Neutrophil (primary cell): Measurements from ENCODE around the gene GTF3C5.
A peak's percentile ranks its signal among the peaks of the same experiment; 100 is the strongest.

ENCODE experiments used
- H3K27ac ChIP-seq: fragments of 200-600 bp; sonication (generic); 2 replicates; pipeline ENCODE4 v1.5.1; 2016; ENCODE audit warnings: mild to moderate bottlenecking, moderate library complexity
- H3K27me3 ChIP-seq: fragments of 200-600 bp; sonication (generic); 2 replicates; pipeline ENCODE4 v1.6.0; 2016; ENCODE audit warnings: mild to moderate bottlenecking
- H3K36me3 ChIP-seq: fragments of 200-600 bp; sonication (generic); 2 replicates; pipeline ENCODE4 v1.5.1; 2017
- H3K4me1 ChIP-seq, 2 experiments: fragments of 200-600 bp in 1 of 2; sonication (generic) in 1 of 2; 1 replicate in 1 of 2; 2 replicates in 1 of 2; pipeline versions ENCODE4 v1.5.1 to v1.6.1; 2013 to 2016; ENCODE audit warnings: low read depth in 1 of 2, low read length in 1 of 2, mild to moderate bottlenecking in 1 of 2, moderate library complexity in 1 of 2; ENCODE audit not compliant: control insufficient read depth in 1 of 2, insufficient read depth in 1 of 2
- H3K4me3 ChIP-seq, 2 experiments: fragments of 200-600 bp in 1 of 2; sonication (generic) in 1 of 2; 1 replicate in 1 of 2; 2 replicates in 1 of 2; pipeline ENCODE4 v1.5.1; 2013 to 2016; ENCODE audit warnings: low read depth in 1 of 2, low read length in 1 of 2, mild to moderate bottlenecking in 1 of 2, moderate library complexity in 1 of 2
- H3K9me3 ChIP-seq: fragments of 200-600 bp; sonication (generic); 2 replicates; pipeline ENCODE4 v1.5.1; 2016
- TF ChIP-seq, protein P1 (sequence below): fragments of 200-600 bp; sonication (generic); IDR thresholded peaks from 2 replicates; pipeline ENCODE4 v1.5.1; 2016; ENCODE audit warnings: antibody characterized with exemption

GTF3C5 gene, protein sequence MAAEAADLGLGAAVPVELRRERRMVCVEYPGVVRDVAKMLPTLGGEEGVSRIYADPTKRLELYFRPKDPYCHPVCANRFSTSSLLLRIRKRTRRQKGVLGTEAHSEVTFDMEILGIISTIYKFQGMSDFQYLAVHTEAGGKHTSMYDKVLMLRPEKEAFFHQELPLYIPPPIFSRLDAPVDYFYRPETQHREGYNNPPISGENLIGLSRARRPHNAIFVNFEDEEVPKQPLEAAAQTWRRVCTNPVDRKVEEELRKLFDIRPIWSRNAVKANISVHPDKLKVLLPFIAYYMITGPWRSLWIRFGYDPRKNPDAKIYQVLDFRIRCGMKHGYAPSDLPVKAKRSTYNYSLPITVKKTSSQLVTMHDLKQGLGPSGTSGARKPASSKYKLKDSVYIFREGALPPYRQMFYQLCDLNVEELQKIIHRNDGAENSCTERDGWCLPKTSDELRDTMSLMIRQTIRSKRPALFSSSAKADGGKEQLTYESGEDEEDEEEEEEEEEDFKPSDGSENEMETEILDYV

DNA sequence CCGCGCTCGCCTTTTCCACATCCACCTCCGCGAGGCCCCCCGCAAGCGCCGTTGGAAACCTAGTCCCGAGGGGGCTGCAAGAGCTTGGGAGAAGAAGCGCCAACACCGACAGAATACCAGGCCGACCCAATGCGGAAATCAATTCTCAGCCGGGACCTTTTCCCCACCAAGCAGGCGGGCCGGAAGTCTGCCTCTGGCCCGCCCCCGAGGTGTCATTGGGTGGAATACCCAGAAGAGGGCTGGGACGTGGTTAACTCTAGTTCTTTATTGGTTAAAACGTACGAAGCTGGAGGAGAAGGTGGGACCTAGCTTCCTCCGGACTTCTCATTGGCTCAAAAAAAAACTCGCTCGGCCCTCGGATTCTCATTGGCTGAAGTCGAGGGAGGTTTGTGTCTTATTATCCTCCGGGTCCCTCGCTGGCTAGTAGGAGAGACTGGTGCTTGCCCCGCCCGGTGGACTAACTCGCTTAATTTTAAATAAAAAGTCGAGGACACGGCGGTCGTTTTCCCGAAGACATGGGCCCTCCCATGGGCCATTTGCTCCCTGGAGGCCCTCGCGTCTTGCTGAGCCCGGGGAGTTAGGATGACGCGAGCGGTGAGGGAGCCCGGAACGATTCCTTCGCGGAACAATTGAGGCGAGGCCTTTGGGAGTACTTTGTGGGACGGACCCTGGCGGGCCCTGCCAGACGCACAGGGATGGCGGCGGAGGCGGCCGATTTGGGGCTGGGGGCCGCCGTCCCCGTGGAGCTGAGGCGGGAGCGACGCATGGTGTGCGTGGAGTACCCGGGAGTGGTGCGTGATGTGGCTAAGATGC is at the start of gene GTF3C5:
Gene GTF3C5, plus strand, starts transcription at position 681 of the 813 bp plus-strand sequence. Its CDS starts 15 bp downstream, at position 696.
- H3K4me3 ChIP-seq = peak within 1 kb of the TSS; percentile 86 to 91
- H3K9me3 ChIP-seq = no peaks in the 10 kb centered on the region
- peaks cover 16 to 18% of the 10 kb centered on the region in 2 experiments for H3K4me1 ChIP-seq
- no peaks in the 10 kb centered on the region for H3K27me3 ChIP-seq
- H3K36me3 ChIP-seq = peaks cover 7% of the 10 kb centered on the region
- peak within 1 kb of the TSS; percentile 89 for H3K27ac ChIP-seq
- TF ChIP-seq, protein P1, sequence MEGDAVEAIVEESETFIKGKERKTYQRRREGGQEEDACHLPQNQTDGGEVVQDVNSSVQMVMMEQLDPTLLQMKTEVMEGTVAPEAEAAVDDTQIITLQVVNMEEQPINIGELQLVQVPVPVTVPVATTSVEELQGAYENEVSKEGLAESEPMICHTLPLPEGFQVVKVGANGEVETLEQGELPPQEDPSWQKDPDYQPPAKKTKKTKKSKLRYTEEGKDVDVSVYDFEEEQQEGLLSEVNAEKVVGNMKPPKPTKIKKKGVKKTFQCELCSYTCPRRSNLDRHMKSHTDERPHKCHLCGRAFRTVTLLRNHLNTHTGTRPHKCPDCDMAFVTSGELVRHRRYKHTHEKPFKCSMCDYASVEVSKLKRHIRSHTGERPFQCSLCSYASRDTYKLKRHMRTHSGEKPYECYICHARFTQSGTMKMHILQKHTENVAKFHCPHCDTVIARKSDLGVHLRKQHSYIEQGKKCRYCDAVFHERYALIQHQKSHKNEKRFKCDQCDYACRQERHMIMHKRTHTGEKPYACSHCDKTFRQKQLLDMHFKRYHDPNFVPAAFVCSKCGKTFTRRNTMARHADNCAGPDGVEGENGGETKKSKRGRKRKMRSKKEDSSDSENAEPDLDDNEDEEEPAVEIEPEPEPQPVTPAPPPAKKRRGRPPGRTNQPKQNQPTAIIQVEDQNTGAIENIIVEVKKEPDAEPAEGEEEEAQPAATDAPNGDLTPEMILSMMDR = peak; percentile 33

DNA sequence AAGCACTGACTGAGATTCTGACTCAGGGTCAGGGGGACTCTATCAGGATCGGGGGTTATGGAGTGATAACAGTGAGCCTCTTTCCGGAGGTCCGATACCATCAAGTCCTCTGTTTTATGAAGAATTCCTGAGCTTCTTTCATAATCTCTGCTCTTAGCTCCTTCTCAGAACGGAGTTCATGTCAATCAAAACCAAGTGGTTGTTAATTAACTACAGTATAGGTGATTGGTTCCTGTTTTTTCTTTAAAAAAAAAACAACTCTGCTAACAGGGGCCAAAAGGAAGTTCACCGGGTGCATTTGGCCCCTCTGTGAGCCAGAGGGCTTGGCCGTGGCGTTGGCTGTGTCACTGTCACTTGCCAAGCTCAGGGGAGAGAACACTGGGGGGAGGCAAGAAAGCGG is 48.3 kb upstream of the GTF3C5 start:
- Histone ChIP-seq H3K27me3 (peaks cover 75% of the 10 kb centered on the region), H3K9me3 (no peaks in the 10 kb centered on the region), H3K27ac (peak overlapping the region; percentile 72), H3K36me3 (no peaks in the 10 kb centered on the region), H3K4me1 (peaks cover 12 to 24% of the 10 kb centered on the region in 2 experiments), H3K4me3 (no peak overlapping the region)
- TF ChIP-seq, protein P1 = no peak

DNA sequence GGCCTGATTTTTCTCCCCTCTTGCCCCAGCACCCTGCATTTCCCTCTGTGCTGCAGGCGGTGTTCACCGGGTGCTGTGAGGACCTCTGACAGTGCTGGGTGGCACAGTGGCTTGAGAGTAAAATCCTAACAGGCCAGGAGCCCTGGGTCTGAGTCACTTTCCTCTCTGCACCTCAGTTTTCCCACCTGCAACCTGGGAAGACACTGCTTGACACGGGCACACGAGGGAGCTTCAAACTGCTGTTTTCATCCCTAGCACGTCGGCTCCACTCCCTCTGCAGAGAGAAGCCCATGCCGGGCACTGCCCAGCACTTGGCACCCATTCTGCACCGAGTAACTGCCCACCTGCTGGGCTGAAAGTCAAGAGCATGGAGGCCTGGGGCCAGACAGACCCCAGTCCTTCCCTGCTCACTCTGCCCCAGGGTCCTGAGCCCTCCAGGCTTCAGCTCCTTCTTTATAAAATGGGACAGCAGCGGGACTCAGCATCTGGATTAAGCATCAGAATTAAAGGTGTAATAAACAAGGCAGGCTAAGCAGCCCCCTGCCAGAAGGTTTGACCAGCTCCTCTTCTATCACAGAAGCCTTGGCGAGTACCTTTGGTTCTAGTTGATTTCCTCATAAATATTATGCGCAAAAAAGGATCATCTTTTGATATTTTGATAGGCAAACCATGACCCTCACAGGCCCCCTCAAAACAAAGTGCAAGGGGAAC is 47.2 kb upstream of the GTF3C5 start:
- Histone ChIP-seq H3K4me3 (no peak overlapping the region), H3K9me3 (no peaks in the 10 kb centered on the region), H3K27ac (no peak overlapping the region), H3K27me3 (peaks cover 63% of the 10 kb centered on the region), H3K36me3 (no peaks in the 10 kb centered on the region), H3K4me1 (peaks cover 9 to 20% of the 10 kb centered on the region in 2 experiments)
- TF ChIP-seq, protein P1 = no peak

DNA sequence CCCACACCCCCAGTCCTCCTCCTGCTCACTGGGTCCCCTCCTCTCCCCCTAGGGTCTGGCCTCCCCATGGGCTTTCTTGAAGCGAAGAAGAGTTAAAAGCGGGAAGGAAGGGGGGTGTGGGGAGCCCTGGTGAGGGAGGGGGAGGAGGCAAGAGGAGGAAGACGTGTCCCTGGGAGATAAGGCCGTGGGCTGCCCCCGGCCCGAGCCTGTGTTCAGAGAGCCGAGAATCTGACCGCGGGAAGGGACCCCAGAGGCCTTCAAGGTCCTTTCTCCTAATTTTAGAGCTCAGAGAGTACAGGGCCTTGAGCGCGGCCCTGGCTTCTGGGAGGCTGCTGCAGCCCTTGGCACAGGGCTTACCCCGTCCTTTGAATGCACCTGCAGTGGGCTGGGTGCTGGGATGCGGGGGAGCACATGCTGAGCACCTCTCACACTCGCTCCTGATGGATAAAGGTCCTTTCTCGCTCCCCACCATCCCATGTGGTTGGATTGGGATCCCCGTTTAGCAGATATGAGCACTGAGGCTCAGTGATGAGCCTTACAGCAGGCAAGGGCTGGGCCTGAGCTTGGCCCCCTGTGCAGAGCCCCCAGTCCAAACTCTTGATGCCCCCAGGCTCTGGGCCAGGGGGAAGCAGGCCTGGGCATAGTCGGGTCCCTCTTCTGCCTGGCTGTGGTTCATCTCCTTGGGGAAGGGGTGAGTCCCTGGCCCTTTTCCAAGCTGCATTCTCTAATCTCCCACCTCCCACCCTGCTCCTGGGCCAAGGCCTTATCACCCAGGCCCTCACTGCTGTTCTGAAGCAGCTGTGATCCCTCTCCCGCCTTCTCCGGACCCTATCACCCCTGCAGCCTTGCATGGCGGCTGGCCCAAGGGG is 46.4 kb upstream of the GTF3C5 start:
- peaks cover 55% of the 10 kb centered on the region for H3K27me3 ChIP-seq
- TF ChIP-seq, protein P1 = no peak
- H3K9me3 ChIP-seq = no peaks in the 10 kb centered on the region
- no peak overlapping the region for H3K4me3 ChIP-seq
- no peak overlapping the region for H3K27ac ChIP-seq
- no peaks in the 10 kb centered on the region for H3K36me3 ChIP-seq
- peaks cover 6 to 17% of the 10 kb centered on the region in 2 experiments for H3K4me1 ChIP-seq
